B cell (primary cell): ENCODE measurements around the gene STOML1. TPM values are rescaled to one million over a fixed set of nuclear protein-coding genes. Genes with fewer than 3 reads are reported as not detected.

Experiments
- ATAC-seq: fragments of 200-7000 bp; cut with Tn5 transposase; one replicate; pipeline ENCODE4 v1.10.0; 2021; ENCODE audit warnings: low read depth, mild to moderate bottlenecking, moderate number of reproducible peaks, moderate library complexity
- CTCF ChIA-PET: fragments of 350-600 bp; sonication (Branson Sonifier 250); formaldehyde crosslinking; loops from one replicate; lab custom pipeline; 2021; ENCODE audit warnings: antibody characterized with exemption, inconsistent platforms; lab: Charles Lee
- POLR2A ChIA-PET: fragments of 350-600 bp; sonication (Branson Sonifier 250); formaldehyde crosslinking; loops from one replicate; lab custom pipeline; 2021; ENCODE audit warnings: antibody characterized with exemption; lab: Charles Lee
- DNase-seq: peaks from one replicate; pipeline ENCODE4 v3.0.0; 2013
- H2AFZ ChIP-seq: 2 replicates; pipeline ENCODE4 v1.6.1; 2012; ENCODE audit warnings: mild to moderate bottlenecking, low read depth, low read length; ENCODE audit not compliant: insufficient read depth, poor library complexity, severe bottlenecking
- H3K27ac ChIP-seq, 2 donors: 1 replicate in 1 of 2; 2 replicates in 1 of 2; pipeline ENCODE4 v1.5.1; 2012 to 2013; ENCODE audit warnings: low read length in 2 of 2, mild to moderate bottlenecking in 2 of 2, moderate library complexity in 1 of 2
- H3K27me3 ChIP-seq, 4 experiments: fragments of 200-600 bp in 1 of 4; sonication (generic) in 1 of 4; replicated peaks in 1 of 4; 1 replicate in 2 of 4; 2 replicates in 2 of 4; pipeline versions ENCODE4 v1.6.1 to v1.7.0; 2013 to 2016; ENCODE audit warnings: low read length in 3 of 4, mild to moderate bottlenecking in 2 of 4, mixed read lengths in 1 of 4, moderate library complexity in 1 of 4; ENCODE audit not compliant: insufficient read depth in 4 of 4, control insufficient read depth in 3 of 4; ENCODE audit errors: control extremely low read depth in 1 of 4
- H3K36me3 ChIP-seq, 2 experiments: replicated peaks in 1 of 2; 1 replicate in 1 of 2; 2 replicates in 1 of 2; pipeline versions ENCODE4 v1.6.1 to v1.7.1; 2013; ENCODE audit warnings: low read length in 1 of 2; ENCODE audit not compliant: insufficient read depth in 2 of 2, control insufficient read depth in 1 of 2; ENCODE audit errors: control extremely low read depth in 1 of 2, extremely low read depth in 1 of 2
- H3K4me1 ChIP-seq, 2 donors: fragments of 200-600 bp in 1 of 2; sonication (generic) in 1 of 2; 1 replicate in 1 of 2; 2 replicates in 1 of 2; pipeline versions ENCODE4 v1.5.1 to v1.6.1; 2013 to 2017; ENCODE audit warnings: low read length in 2 of 2; ENCODE audit not compliant: control insufficient read depth in 2 of 2, insufficient read depth in 2 of 2
- H3K4me2 ChIP-seq: replicated peaks from 2 replicates; pipeline ENCODE3; 2012; ENCODE audit warnings: mild to moderate bottlenecking, low read depth, low read length; ENCODE audit not compliant: poor library complexity, severe bottlenecking
- H3K4me3 ChIP-seq, 5 experiments: fragments of 200-600 bp in 1 of 5; sonication (generic) in 1 of 5; 1 replicate in 3 of 5; 2 replicates in 2 of 5; pipeline versions ENCODE4 v1.5.1 to v1.7.0; 2011 to 2016; ENCODE audit warnings: low read length in 4 of 5, mild to moderate bottlenecking in 4 of 5, low read depth in 2 of 5, control low read depth in 1 of 5, moderate library complexity in 1 of 5; ENCODE audit not compliant: insufficient read depth in 1 of 5; ENCODE audit errors: control extremely low read depth in 1 of 5, extremely low read depth in 1 of 5
- H3K79me2 ChIP-seq: fragments of 200-600 bp; sonication (generic); one replicate; pipeline ENCODE4 v1.6.0; 2016; ENCODE audit warnings: low read length; ENCODE audit not compliant: control insufficient read depth, insufficient read depth
- H3K9ac ChIP-seq: fragments of 200-600 bp; sonication (generic); 2 replicates; pipeline ENCODE4 v1.6.1; 2017; ENCODE audit warnings: mild to moderate bottlenecking, low read length, moderate library complexity
- H3K9me3 ChIP-seq, 3 donors: one replicate each; pipeline versions ENCODE4 v1.6.1 to v1.7.1; 2013; ENCODE audit warnings: low read length in 2 of 3; ENCODE audit not compliant: control insufficient read depth in 2 of 3, insufficient read depth in 1 of 3; ENCODE audit errors: control extremely low read depth in 1 of 3
- H4K20me1 ChIP-seq: 2 replicates; pipeline ENCODE4 v1.6.0; 2012; ENCODE audit warnings: mild to moderate bottlenecking, low read length; ENCODE audit not compliant: insufficient read depth, control insufficient read depth, poor library complexity, severe bottlenecking
- H3K27ac Mint-ChIP-seq: one replicate; pipeline ENCODE4 v1.8.0; 2021; ENCODE audit warnings: mixed read lengths
- H3K27me3 Mint-ChIP-seq: one replicate; pipeline ENCODE4 v1.8.0; 2021; ENCODE audit warnings: mixed read lengths
- H3K4me1 Mint-ChIP-seq: one replicate; pipeline ENCODE4 v1.8.0; 2021; ENCODE audit warnings: mixed read lengths
- H3K4me3 Mint-ChIP-seq: one replicate; pipeline ENCODE4 v1.8.0; 2021; ENCODE audit warnings: mixed read lengths
- H3K9me3 Mint-ChIP-seq: one replicate; pipeline ENCODE4 v1.8.0; 2022; ENCODE audit warnings: mixed read lengths; ENCODE audit not compliant: insufficient read depth
- CTCF ChIP-seq: fragments of 200-600 bp; IDR thresholded peaks from one replicate; pipeline ENCODE4 v1.8.0; 2022; ENCODE audit warnings: antibody characterized with exemption, mild to moderate bottlenecking
- EZH2 ChIP-seq: IDR thresholded peaks from 2 replicates; pipeline ENCODE4 v1.6.1; 2012; ENCODE audit warnings: borderline replicate concordance, low read depth, mild to moderate bottlenecking, moderate library complexity, low read length; ENCODE audit not compliant: insufficient read depth, poor library complexity, severe bottlenecking
- WGBS: methylation state at CpG from one replicate; pipeline ENCODE4 v1.1.5; 2013; ENCODE audit warnings: missing lambda C conversion rate; ENCODE audit not compliant: insufficient coverage; 5-methylcytosine and 5-hydroxymethylcytosine counted together
- intact Hi-C: fragments of 100-400 bp; cut with micrococcal nuclease; formaldehyde crosslinking; loops from one replicate; pipeline ENCODE4 v1.10.0; 2022
- polyA plus RNA-seq: library from polyadenylated mRNA; depleted of rRNA; stranded (reverse); fragments of >200 nt; gene quantifications from 2 replicates; pipeline ENCODE4 v1.2.3, GENCODE V29; 2012
- total RNA-seq, 2 donors: library from RNA; stranded (reverse); fragments of 120-200 nt in 1 of 2; gene quantifications; 1 replicate in 1 of 2; 2 replicates in 1 of 2; pipeline versions ENCODE4 v1.2.3 to v1.2.4, GENCODE V29; 2013 to 2022

STOML1 gene
- total and polyA plus RNA-seq, 2 donors (not counting 1 experiment from before 2014, with no cell fraction given) = 6.2 to 11.3 TPM

GRCh38 chr15:74036271-74037170, 44.4 kb upstream of the STOML1 start:
- ATAC-seq = no peak
- CTCF ChIA-PET = interaction anchor here (0.7 to 2.5 kb wide), 5 partner anchors 9 to 73 kb away, joined by 3 to 30 read pairs (median 3); no protein-coding TSS in a partner anchor
- 97% methylated on average over 19 of the region's 21 CpGs for WGBS
- Histone ChIP-seq H3K36me3 (peaks cover 0 to 59% of the 10 kb centered on the region in 2 experiments), H3K9ac (no peak overlapping the region), H3K27me3 (no peaks in the 10 kb centered on the region), H2AFZ (no peak overlapping the region), H3K4me2 (no peak overlapping the region), H3K4me3 (no peak overlapping the region), H3K9me3 (no peaks in the 10 kb centered on the region), H3K79me2 (no peaks in the 10 kb centered on the region), H4K20me1 (peaks cover 5% of the 10 kb centered on the region), H3K4me1 (no peaks in the 10 kb centered on the region), H3K27ac (no peak overlapping the region)
- H3K27me3 Mint-ChIP-seq = no peaks in the 10 kb centered on the region
- no peaks in the 10 kb centered on the region for H3K9me3 Mint-ChIP-seq
- no peak for TF ChIP-seq CTCF
- no peak for TF ChIP-seq EZH2
- POLR2A ChIA-PET = no interaction called here
- no peaks in the 10 kb centered on the region for H3K4me1 Mint-ChIP-seq
- no peak for DNase-seq
- H3K4me3 Mint-ChIP-seq = no peak overlapping the region
- intact Hi-C loops = loop anchor here (5.0 kb wide), 1 partner anchor 64 kb away; no protein-coding TSS in a partner anchor
- H3K27ac Mint-ChIP-seq = no peak overlapping the region
